ENCODE measurements around the gene SNX8.
A peak's percentile ranks its signal among the peaks of the same experiment; 100 is the strongest.
"Not testable (repeated sequence)": the region's sequence is repeated elsewhere in the genome, so short reads cannot be mapped to it uniquely, and the experiment has no call there.

Gene SNX8

DNA sequence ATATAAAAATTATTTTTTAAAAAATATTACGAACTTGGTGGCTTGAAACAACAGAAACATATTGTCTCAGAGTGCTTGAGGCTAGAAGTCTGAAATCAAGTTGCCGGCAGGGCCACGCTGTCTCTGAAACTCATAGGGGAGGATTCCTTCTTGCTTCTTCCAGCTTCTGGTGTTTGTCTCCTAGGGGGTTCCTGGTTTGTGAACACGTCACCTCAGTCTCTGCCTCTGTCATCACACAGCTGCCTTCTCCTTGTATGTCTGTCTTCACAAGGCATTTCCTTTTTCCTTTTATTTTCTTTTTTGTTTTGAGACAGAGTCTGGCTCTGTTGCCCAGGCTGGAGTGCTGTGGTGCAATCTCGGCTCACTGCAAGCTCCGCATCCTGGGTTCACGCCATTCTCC, 12.7 kb upstream of the SNX8 start:
- no peak for DNase-seq (ENCODE audit: low read depth, low spot score)
- H3K9me3 ChIP-seq (ENCODE audit: control insufficient read depth, insufficient read depth, low read length), result no peaks in the 10 kb centered on the region
- H3K27ac ChIP-seq (ENCODE audit: low read length), result no peak overlapping the region
- H3K4me3 ChIP-seq (ENCODE audit: low read length), result no peak overlapping the region
- no peaks in the 10 kb centered on the region for H3K36me3 ChIP-seq (ENCODE audit: control insufficient read depth, insufficient read depth, low read length)
- no peaks in the 10 kb centered on the region for H3K27me3 ChIP-seq (ENCODE audit: control insufficient read depth, insufficient read depth, low read length)
- H3K4me1 ChIP-seq (ENCODE audit: control insufficient read depth, insufficient read depth, low read length), result no peaks in the 10 kb centered on the region
- no CpG with 5 or more reads among the region's 7 CpGs for WGBS (ENCODE audit: insufficient coverage, insufficient read length)

- Histone ChIP-seq H3K36me3 (ENCODE audit: control insufficient read depth, insufficient read depth, low read length) (no peaks in the 10 kb centered on the region), H3K27ac (ENCODE audit: low read length) (no peak overlapping the region), H3K4me3 (ENCODE audit: low read length) (no peak overlapping the region), H3K9me3 (ENCODE audit: control insufficient read depth, insufficient read depth, low read length) (no peaks in the 10 kb centered on the region), H3K4me1 (ENCODE audit: control insufficient read depth, insufficient read depth, low read length) (no peaks in the 10 kb centered on the region), H3K27me3 (ENCODE audit: control insufficient read depth, insufficient read depth, low read length) (no peaks in the 10 kb centered on the region)
- no peak for DNase-seq (ENCODE audit: low read depth, low spot score)
- no CpG with 5 or more reads among the region's 4 CpGs for WGBS (ENCODE audit: insufficient coverage, insufficient read length)
These were observed 10.9 kb upstream of the SNX8 start for GRCh38 chr7:2325162-2325561.

GRCh38 chr7:2321020-2321419, 6.8 kb upstream of the SNX8 start:
- WGBS (ENCODE audit: insufficient coverage, insufficient read length), result no CpG with 5 or more reads among the region's 11 CpGs
- no peak overlapping the region for H3K4me3 ChIP-seq (ENCODE audit: low read length)
- H3K27ac ChIP-seq (ENCODE audit: low read length), result no peak overlapping the region
- H3K27me3 ChIP-seq (ENCODE audit: control insufficient read depth, insufficient read depth, low read length), result no peaks in the 10 kb centered on the region
- no peaks in the 10 kb centered on the region for H3K36me3 ChIP-seq (ENCODE audit: control insufficient read depth, insufficient read depth, low read length)
- H3K4me1 ChIP-seq (ENCODE audit: control insufficient read depth, insufficient read depth, low read length), result no peaks in the 10 kb centered on the region
- H3K9me3 ChIP-seq (ENCODE audit: control insufficient read depth, insufficient read depth, low read length), result no peaks in the 10 kb centered on the region
- no peak for DNase-seq (ENCODE audit: low read depth, low spot score)

DNA sequence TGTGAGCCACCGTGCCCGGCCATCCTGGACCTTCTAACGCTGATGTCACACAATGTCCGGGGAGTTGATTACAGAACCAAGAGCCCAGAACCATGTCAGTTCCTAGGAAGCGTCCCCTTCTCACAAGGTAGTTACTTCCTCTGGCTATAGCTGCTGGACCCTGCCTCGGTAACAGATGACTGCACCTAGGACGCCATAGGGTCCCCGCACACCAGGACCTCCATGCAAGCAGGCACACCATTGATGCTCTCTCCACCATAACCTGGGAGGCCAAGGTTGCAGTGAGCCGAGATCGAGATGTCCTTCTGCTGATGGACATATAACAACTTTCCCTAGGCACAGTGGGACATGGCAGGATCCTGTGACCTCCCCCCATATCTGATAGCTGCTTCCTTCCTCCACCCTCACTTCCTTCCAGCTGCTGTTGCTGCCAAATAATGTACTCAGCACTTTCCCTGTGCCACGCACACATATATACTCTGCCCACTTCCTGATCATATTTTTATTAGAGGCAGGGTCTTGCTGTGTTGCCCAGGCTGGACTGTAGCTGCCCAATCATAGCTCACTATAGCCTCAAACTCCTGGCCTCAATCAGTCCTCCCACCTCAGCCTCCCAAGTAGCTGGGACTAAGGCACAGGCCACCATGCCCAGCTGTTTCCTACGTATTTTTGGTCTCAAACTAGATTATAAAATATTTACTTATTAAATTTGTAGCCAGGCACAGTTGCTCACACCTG, 3.5 kb upstream of the SNX8 start:
- no peak overlapping the region for H3K4me3 ChIP-seq (ENCODE audit: low read length)
- H3K27ac ChIP-seq (ENCODE audit: low read length), result no peak overlapping the region
- H3K4me1 ChIP-seq (ENCODE audit: control insufficient read depth, insufficient read depth, low read length), result no peaks in the 10 kb centered on the region
- no peaks in the 10 kb centered on the region for H3K9me3 ChIP-seq (ENCODE audit: control insufficient read depth, insufficient read depth, low read length)
- no peak for DNase-seq (ENCODE audit: low read depth, low spot score)
- no CpG with 5 or more reads among the region's 12 CpGs for WGBS (ENCODE audit: insufficient coverage, insufficient read length)
- no peaks in the 10 kb centered on the region for H3K36me3 ChIP-seq (ENCODE audit: control insufficient read depth, insufficient read depth, low read length)
- H3K27me3 ChIP-seq (ENCODE audit: control insufficient read depth, insufficient read depth, low read length), result no peaks in the 10 kb centered on the region

DNA sequence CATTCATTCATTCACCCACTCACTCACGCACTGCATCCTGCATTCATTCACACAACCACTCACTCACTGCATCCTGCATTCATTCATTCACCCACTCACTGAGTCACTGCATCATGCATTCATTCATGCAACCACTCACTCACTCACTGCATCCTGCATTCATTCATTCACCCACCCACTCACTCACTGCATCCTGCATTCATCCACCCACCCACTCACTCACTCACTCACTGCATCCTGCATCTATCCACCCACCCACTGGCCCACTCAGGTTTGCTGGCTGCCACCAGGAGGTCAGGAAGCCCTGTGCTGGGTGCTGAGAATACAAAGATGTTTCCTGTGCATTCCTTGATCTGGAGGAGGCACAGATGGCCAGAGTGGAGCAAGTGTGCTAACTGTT, 2.3 kb upstream of the SNX8 start:
- no peaks in the 10 kb centered on the region for H3K9me3 ChIP-seq (ENCODE audit: control insufficient read depth, insufficient read depth, low read length)
- WGBS (ENCODE audit: insufficient coverage, insufficient read length), result no CpG with 5 or more reads among the region's 1 CpG
- H3K27ac ChIP-seq (ENCODE audit: low read length), result no peak overlapping the region
- no peak for DNase-seq (ENCODE audit: low read depth, low spot score)
- H3K4me3 ChIP-seq (ENCODE audit: low read length), result no peak overlapping the region
- H3K27me3 ChIP-seq (ENCODE audit: control insufficient read depth, insufficient read depth, low read length), result no peaks in the 10 kb centered on the region
- no peaks in the 10 kb centered on the region for H3K4me1 ChIP-seq (ENCODE audit: control insufficient read depth, insufficient read depth, low read length)
- H3K36me3 ChIP-seq (ENCODE audit: control insufficient read depth, insufficient read depth, low read length), result no peaks in the 10 kb centered on the region

DNA sequence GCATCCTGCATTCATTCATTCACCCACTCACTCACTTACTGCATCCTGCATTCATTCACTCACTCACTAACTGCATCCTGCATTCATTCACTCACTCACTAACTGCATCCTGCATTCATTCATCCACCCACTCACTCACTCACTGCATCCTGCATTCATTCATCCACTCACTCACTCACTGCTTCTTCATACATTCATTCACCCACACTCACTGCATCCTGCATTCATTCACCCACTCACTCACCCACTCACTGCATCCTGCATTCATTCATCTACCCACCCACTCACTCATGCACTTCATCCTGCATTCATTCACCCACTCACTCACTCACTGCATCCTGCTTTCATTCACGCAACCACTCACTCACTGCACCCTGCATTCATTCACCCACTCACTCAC, 1.5 kb upstream of the SNX8 start:
- no CpG with 5 or more reads among the region's 1 CpG for WGBS (ENCODE audit: insufficient coverage, insufficient read length)
- Histone ChIP-seq H3K4me1 (ENCODE audit: control insufficient read depth, insufficient read depth, low read length) (no peaks in the 10 kb centered on the region), H3K4me3 (ENCODE audit: low read length) (no peak overlapping the region), H3K9me3 (ENCODE audit: control insufficient read depth, insufficient read depth, low read length) (no peaks in the 10 kb centered on the region), H3K36me3 (ENCODE audit: control insufficient read depth, insufficient read depth, low read length) (no peaks in the 10 kb centered on the region), H3K27me3 (ENCODE audit: control insufficient read depth, insufficient read depth, low read length) (no peaks in the 10 kb centered on the region), H3K27ac (ENCODE audit: low read length) (no peak overlapping the region)
- DNase-seq (ENCODE audit: low read depth, low spot score), result no peak

GRCh38 chr7:2314956-2315530, 802 bp upstream of the SNX8 start:
- H3K4me3 ChIP-seq (ENCODE audit: low read length); H3K4me1 ChIP-seq (ENCODE audit: control insufficient read depth, insufficient read depth, low read length); DNase-seq (ENCODE audit: low read depth, low spot score); H3K27ac ChIP-seq (ENCODE audit: low read length); H3K9me3 ChIP-seq (ENCODE audit: control insufficient read depth, insufficient read depth, low read length); H3K36me3 ChIP-seq (ENCODE audit: control insufficient read depth, insufficient read depth, low read length); H3K27me3 ChIP-seq (ENCODE audit: control insufficient read depth, insufficient read depth, low read length): not testable (repeated sequence)
- 100% methylated on average over 1 of the region's 3 CpGs for WGBS (ENCODE audit: insufficient coverage, insufficient read length)

- no peaks in the 10 kb centered on the region for H3K27me3 ChIP-seq (ENCODE audit: control insufficient read depth, insufficient read depth, low read length)
- WGBS (ENCODE audit: insufficient coverage, insufficient read length), result no CpG with 5 or more reads among the region's 42 CpGs
- no peak overlapping the region for H3K27ac ChIP-seq (ENCODE audit: low read length)
- no peaks in the 10 kb centered on the region for H3K36me3 ChIP-seq (ENCODE audit: control insufficient read depth, insufficient read depth, low read length)
- peak overlapping the region; percentile 71 for H3K4me3 ChIP-seq (ENCODE audit: low read length)
- no peaks in the 10 kb centered on the region for H3K9me3 ChIP-seq (ENCODE audit: control insufficient read depth, insufficient read depth, low read length)
- no peak for DNase-seq (ENCODE audit: low read depth, low spot score)
- H3K4me1 ChIP-seq (ENCODE audit: control insufficient read depth, insufficient read depth, low read length), result peaks cover 4% of the 10 kb centered on the region; the same call in 1 of the 2 replicates
These were observed 612 bp downstream of the SNX8 start for GRCh38 chr7:2313450-2314208.

DNA sequence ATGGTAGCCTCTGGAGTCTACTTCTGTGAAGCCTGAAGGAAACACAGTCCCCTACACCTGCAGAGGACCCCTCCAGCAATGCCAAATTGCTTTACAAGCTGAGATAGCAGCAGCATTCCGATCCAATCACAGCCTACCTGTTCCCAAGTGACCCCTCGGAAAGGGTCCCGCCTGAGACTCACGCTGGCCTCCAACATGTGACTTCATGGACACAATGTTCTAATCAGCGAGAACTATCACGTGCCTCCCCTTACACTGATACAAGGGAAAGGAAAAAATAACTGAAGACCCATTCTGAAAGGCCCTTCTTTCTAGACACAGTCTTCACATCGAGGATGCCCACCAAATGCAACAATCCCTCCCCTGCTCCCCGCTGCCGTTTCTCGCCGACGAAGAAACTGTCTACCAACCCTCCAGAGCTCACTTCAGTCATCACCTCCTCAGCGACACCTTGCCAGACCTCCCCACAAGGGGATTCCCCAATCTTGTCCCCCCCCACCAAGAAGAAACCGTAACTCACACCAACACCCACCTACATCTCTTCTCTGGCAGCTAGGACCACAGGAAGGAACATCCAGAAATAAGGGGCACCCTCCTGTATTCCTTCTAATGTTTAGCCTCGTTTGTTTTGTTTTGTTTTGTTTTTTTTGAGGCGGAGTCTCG, 1.8 kb downstream of the SNX8 start:
- DNase-seq (ENCODE audit: low read depth, low spot score), result no peak
- no peak overlapping the region for H3K27ac ChIP-seq (ENCODE audit: low read length)
- no peaks in the 10 kb centered on the region for H3K9me3 ChIP-seq (ENCODE audit: control insufficient read depth, insufficient read depth, low read length)
- no peaks in the 10 kb centered on the region for H3K27me3 ChIP-seq (ENCODE audit: control insufficient read depth, insufficient read depth, low read length)
- no peaks in the 10 kb centered on the region for H3K36me3 ChIP-seq (ENCODE audit: control insufficient read depth, insufficient read depth, low read length)
- H3K4me1 ChIP-seq (ENCODE audit: control insufficient read depth, insufficient read depth, low read length), result peaks cover 4% of the 10 kb centered on the region; the same call in 1 of the 2 replicates
- H3K4me3 ChIP-seq (ENCODE audit: low read length), result no peak overlapping the region
- no CpG with 5 or more reads among the region's 17 CpGs for WGBS (ENCODE audit: insufficient coverage, insufficient read length)

- no peaks in the 10 kb centered on the region for H3K36me3 ChIP-seq (ENCODE audit: control insufficient read depth, insufficient read depth, low read length)
- no peaks in the 10 kb centered on the region for H3K27me3 ChIP-seq (ENCODE audit: control insufficient read depth, insufficient read depth, low read length)
- no CpG with 5 or more reads among the region's 20 CpGs for WGBS (ENCODE audit: insufficient coverage, insufficient read length)
- DNase-seq (ENCODE audit: low read depth, low spot score), result peak; percentile 60
- no peak overlapping the region for H3K4me3 ChIP-seq (ENCODE audit: low read length)
- no peaks in the 10 kb centered on the region for H3K9me3 ChIP-seq (ENCODE audit: control insufficient read depth, insufficient read depth, low read length)
- H3K4me1 ChIP-seq (ENCODE audit: control insufficient read depth, insufficient read depth, low read length), result peaks cover 4% of the 10 kb centered on the region; the same call in 1 of the 2 replicates
- no peak overlapping the region for H3K27ac ChIP-seq (ENCODE audit: low read length)
These were observed 4.3 kb downstream of the SNX8 start for GRCh38 chr7:2309889-2310331.
